PC-3 (cell line): ENCODE results near the gene CD248.

Experiments used
- EZH2 ChIP-seq: fragments of 300-600 bp; sonication (generic); IDR thresholded peaks from one replicate; pipeline ENCODE4 v1.6.1; 2017; ENCODE audit warnings: antibody characterized with exemption, mild to moderate bottlenecking, low read length; ENCODE audit not compliant: unreplicated experiment
- TF ChIP-seq, protein P1 (sequence below): fragments of 300-600 bp; sonication (generic); conservative IDR thresholded peaks from 2 replicates; pipeline ENCODE4 v1.5.1; 2017; ENCODE audit warnings: antibody characterized with exemption, low read depth, mild to moderate bottlenecking, low read length

DNA sequence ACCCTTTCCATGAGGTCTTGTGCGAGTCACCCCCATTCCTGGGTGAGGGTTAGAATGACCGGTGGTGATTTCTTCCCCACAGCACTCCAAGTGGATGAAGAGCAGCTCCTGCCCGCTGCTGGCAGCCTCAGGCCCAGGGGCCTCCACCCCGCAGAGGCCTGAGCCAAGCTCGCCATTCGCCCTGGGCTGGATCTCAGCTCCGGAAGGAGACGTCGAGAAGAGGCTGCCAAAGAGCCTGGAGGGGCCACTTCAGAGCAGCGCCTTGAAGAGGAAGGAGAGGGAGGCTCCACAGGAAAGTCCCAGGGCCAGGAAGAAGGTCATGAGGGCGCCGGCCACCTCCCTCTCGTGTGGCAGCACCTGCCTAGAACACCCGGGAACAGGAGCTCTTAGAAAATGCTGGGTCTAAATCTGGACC, 46.4 kb upstream of the CD248 start:
- TF ChIP-seq, protein P1, sequence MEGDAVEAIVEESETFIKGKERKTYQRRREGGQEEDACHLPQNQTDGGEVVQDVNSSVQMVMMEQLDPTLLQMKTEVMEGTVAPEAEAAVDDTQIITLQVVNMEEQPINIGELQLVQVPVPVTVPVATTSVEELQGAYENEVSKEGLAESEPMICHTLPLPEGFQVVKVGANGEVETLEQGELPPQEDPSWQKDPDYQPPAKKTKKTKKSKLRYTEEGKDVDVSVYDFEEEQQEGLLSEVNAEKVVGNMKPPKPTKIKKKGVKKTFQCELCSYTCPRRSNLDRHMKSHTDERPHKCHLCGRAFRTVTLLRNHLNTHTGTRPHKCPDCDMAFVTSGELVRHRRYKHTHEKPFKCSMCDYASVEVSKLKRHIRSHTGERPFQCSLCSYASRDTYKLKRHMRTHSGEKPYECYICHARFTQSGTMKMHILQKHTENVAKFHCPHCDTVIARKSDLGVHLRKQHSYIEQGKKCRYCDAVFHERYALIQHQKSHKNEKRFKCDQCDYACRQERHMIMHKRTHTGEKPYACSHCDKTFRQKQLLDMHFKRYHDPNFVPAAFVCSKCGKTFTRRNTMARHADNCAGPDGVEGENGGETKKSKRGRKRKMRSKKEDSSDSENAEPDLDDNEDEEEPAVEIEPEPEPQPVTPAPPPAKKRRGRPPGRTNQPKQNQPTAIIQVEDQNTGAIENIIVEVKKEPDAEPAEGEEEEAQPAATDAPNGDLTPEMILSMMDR = no peak
- TF ChIP-seq EZH2 = no peak
